GM12878 (cell line): ENCODE data around the gene C21orf91. TPM values are rescaled to one million over a fixed set of nuclear protein-coding genes. Genes with fewer than 3 reads are reported as not detected.
A peak's percentile ranks its signal among the peaks of the same experiment; 100 is the strongest.

Experiments used
- ATAC-seq: fragments of 200-7000 bp; cut with Tn5 transposase; 3 replicates; pipeline ENCODE4 v1.9.1; 2020; ENCODE audit warnings: mild to moderate bottlenecking, moderate library complexity
- BruUV-seq: library from RNA; stranded (reverse); fragments of 400-500 nt; replicated peaks from 2 replicates; lab custom pipeline; 2021; lab: Mats Ljungman, UMichigan
- CTCF ChIA-PET: fragments of 300-600 bp; sonication (Branson Sonifier 250); formaldehyde crosslinking; extraction: SDS; loops from one replicate; lab custom pipeline; 2021; ENCODE audit warnings: inconsistent platforms; lab: Yijun Ruan, JAX
- POLR2A ChIA-PET: fragments of 350-600 bp; formaldehyde crosslinking; extraction: SDS; loops from one replicate; lab custom pipeline; 2021; ENCODE audit warnings: inconsistent platforms; lab: Charles Lee
- RAD21 ChIA-PET: fragments of 300-600 bp; sonication (Branson Sonifier 250); formaldehyde crosslinking; loops from one replicate; lab custom pipeline; 2023; ENCODE audit warnings: antibody characterized with exemption; ENCODE audit not compliant: unreplicated experiment; lab: Charles Lee
- SMC1A ChIA-PET: fragments of 300-600 bp; sonication (Branson Sonifier 250); formaldehyde crosslinking; loops from one replicate; lab custom pipeline; 2023; ENCODE audit not compliant: unreplicated experiment, uncharacterized antibody; lab: Charles Lee
- DNase-seq: peaks from one replicate; pipeline ENCODE4 v3.0.0-alpha.2; 2011; ENCODE audit warnings: low read depth, low spot score
- FAIRE-seq: peaks from 3 replicates; lab custom pipeline; 2011; peaks lifted over from hg19 to GRCh38; lab: Jason Lieb, UNC
- H2AFZ ChIP-seq: 2 replicates; pipeline ENCODE4 v1.6.0; 2011; ENCODE audit warnings: low read depth, low read length, control low read depth; ENCODE audit not compliant: control insufficient read depth
- H3K27ac ChIP-seq: 2 replicates; pipeline ENCODE4 v1.5.1; 2011; ENCODE audit warnings: control low read depth; ENCODE audit not compliant: control insufficient read depth, insufficient read depth
- H3K27me3 ChIP-seq, 2 experiments: replicated peaks in 1 of 2; 2 replicates each; pipeline versions ENCODE4 v1.6.0 to v1.6.1; 2011; ENCODE audit warnings: low read length in 1 of 2; ENCODE audit not compliant: control insufficient read depth in 2 of 2, insufficient read depth in 2 of 2
- H3K36me3 ChIP-seq, 2 experiments: 2 replicates each; pipeline ENCODE4 v1.5.1; 2011; ENCODE audit warnings: low read length in 1 of 2; ENCODE audit not compliant: control insufficient read depth in 2 of 2, insufficient read depth in 2 of 2
- H3K4me1 ChIP-seq: 2 replicates; pipeline ENCODE4 v1.6.1; 2011; ENCODE audit warnings: mild to moderate bottlenecking, low read length, moderate library complexity, mixed read lengths; ENCODE audit not compliant: control insufficient read depth, insufficient read depth
- H3K4me2 ChIP-seq: 2 replicates; pipeline ENCODE4 v1.6.0; 2011; ENCODE audit warnings: control low read depth; ENCODE audit not compliant: control insufficient read depth, insufficient read depth
- H3K4me3 ChIP-seq: fragments of 200-600 bp; sonication (generic); 2 replicates; pipeline ENCODE4 v1.5.1; 2016
- H3K79me2 ChIP-seq: 2 replicates; pipeline ENCODE4 v1.6.0; 2011; ENCODE audit warnings: low read length; ENCODE audit not compliant: control insufficient read depth, insufficient read depth
- H3K9ac ChIP-seq: 2 replicates; pipeline ENCODE4 v1.8.0; 2011; ENCODE audit warnings: low read length, control low read depth, mixed read lengths; ENCODE audit not compliant: control insufficient read depth, insufficient read depth
- H3K9me3 ChIP-seq: replicated peaks from 3 replicates; pipeline ENCODE4 v1.5.1; 2011; ENCODE audit warnings: mild to moderate bottlenecking, low read length; ENCODE audit not compliant: control insufficient read depth, insufficient read depth
- H4K20me1 ChIP-seq: 2 replicates; pipeline ENCODE4 v1.6.0; 2011; ENCODE audit not compliant: control insufficient read depth, insufficient read depth
- MEF2B ChIP-seq: fragments of 450-650 bp; IDR thresholded peaks from 2 replicates; pipeline ENCODE4 v1.6.1; 2018; ENCODE audit warnings: mild to moderate bottlenecking, moderate library complexity; ENCODE audit not compliant: partially characterized antibody, poor library complexity, severe bottlenecking
- POLR2A ChIP-seq: IDR thresholded peaks from 2 replicates; pipeline ENCODE4 v1.6.1; 2011; ENCODE audit warnings: low read depth, mild to moderate bottlenecking, low read length
- SPI1 ChIP-seq: IDR thresholded peaks from 2 replicates; pipeline ENCODE4 v1.6.1; 2011; ENCODE audit warnings: low read depth, mild to moderate bottlenecking, low read length, moderate library complexity, borderline replicate concordance; ENCODE audit not compliant: insufficient read depth
- WGBS: methylation state at CpG from one replicate; pipeline ENCODE4 v1.1.6; 2016; ENCODE audit warnings: low lambda C conversion rate; ENCODE audit not compliant: insufficient replicate concordance, insufficient coverage; ENCODE audit errors: missing lambda C conversion rate; 5-methylcytosine and 5-hydroxymethylcytosine counted together
- in situ Hi-C: fragments of 300-500 bp; cut with MboI; formaldehyde crosslinking; loops from 9 replicates; pipeline ENCODE4 v1.14.3; 2018; ENCODE audit warnings: mixed read lengths
- intact Hi-C: fragments of 100-400 bp; cut with micrococcal nuclease; formaldehyde crosslinking; loops from one replicate; pipeline ENCODE4 v1.14.2; 2022; ENCODE audit not compliant: unreplicated experiment
- polyA plus RNA-seq, 11 experiments: library from polyadenylated mRNA; depleted of rRNA in 4 of 11; unstranded in 6 of 11; stranded (reverse) in 5 of 11; fragments of >200 nt; fragmentation: Nextera tagmentation in 4 of 11; fragmentation: Illumina TruSeq in 1 of 11; extraction: Ambion mirVana in 4 of 11; extraction: Trizol in 1 of 11; gene quantifications; 1 replicate in 1 of 11; 2 replicates in 10 of 11; pipeline versions ENCODE4 v1.2.1 to v1.2.3, GENCODE V29; 2011 to 2016; ENCODE audit warnings: inconsistent platforms in 2 of 11, missing spikeins in 2 of 11, low read depth in 1 of 11
- total RNA-seq, 4 experiments: library from RNA; depleted of rRNA in 3 of 4; stranded (reverse); fragments of >200 nt in 3 of 4; fragmentation: Illumina TruSeq in 1 of 4; extraction: Trizol in 1 of 4; gene quantifications; 2 replicates each; pipeline versions ENCODE4 v1.2.1 to v1.2.3, GENCODE V29; 2013 to 2021

Gene C21orf91
- total and polyA plus RNA-seq, 10 of the 15 experiments (the other 5 are each of a cell fraction or from before 2014, with no cell fraction given): 9.3 to 40.3 (median 29.8) TPM

DNA sequence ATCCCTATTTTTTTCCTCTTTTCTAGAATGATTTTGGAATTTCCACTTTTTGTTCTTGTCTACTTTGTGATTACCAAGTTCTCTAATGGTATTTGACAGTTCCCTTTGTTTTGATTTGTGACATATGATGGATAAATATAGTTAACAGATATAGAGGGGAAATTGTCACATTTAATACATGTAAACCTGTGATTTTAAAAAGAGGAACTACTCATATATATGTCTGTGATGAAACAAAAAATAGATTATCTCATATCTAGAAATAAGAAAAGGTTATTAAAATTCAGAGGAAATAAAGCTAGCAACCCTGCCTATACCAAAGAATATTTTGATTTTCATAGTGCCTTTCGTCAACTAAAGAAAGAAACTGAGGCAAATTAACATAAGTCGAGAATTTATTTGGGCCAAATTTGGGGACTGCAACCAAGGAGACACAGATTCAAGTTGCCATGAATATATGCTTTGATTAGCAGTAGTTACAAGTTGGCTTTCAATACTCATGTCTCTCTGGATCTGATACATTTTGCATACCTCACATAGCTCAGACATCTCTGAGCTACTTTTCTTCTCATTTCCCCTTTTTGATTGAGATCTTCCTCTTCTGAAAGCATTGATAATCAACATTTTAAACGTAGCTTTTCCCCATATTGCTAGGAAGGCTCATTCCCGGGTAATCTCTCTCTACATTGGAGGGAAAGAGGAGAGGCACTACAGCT is 15.6 kb upstream of the C21orf91 start:
- Histone ChIP-seq H3K4me3 (no peak overlapping the region), H3K79me2 (no peaks in the 10 kb centered on the region), H3K9me3 (no peaks in the 10 kb centered on the region), H3K9ac (no peak overlapping the region), H3K27me3 (no peaks in the 10 kb centered on the region), H3K4me2 (peak overlapping the region; percentile 2; the same call in 1 of the 2 replicates), H4K20me1 (no peaks in the 10 kb centered on the region), H3K4me1 (peaks cover 6% of the 10 kb centered on the region; the same call in 1 of the 2 replicates), H3K27ac (no peak overlapping the region), H3K36me3 (no peaks in the 10 kb centered on the region), H2AFZ (no peak overlapping the region; the same call in 1 of the 2 replicates)
- DNase-seq: no peak
- POLR2A ChIA-PET: interaction anchor here (0.9 kb wide), 1 partner anchor 14 kb away, joined by 3 read pairs; no protein-coding TSS in a partner anchor
- CTCF ChIA-PET: interaction anchor here (0.8 to 2.0 kb wide), 6 partner anchors 9 to 66 kb away, joined by 3 to 6 read pairs (median 3); no protein-coding TSS in a partner anchor
- intact Hi-C loops (no loop called here), in situ Hi-C loops (no loop called here)
- BruUV-seq: no TSS peak
- SMC1A ChIA-PET: interaction anchor here (0.8 to 2.5 kb wide), 11 partner anchors 8 to 145 kb away, joined by 3 to 11 read pairs (median 3); no protein-coding TSS in a partner anchor
- peak; percentile 71 for ATAC-seq
- under 1% methylated on average over 4 of the region's 4 CpGs for WGBS
- FAIRE-seq: no peak
- TF ChIP-seq MEF2B (no peak), SPI1 (peak; percentile 85; the same call in 1 of the 2 replicates)
- RAD21 ChIA-PET: interaction anchor here (0.9 to 1.5 kb wide), 6 partner anchors 12 to 51 kb away, joined by 3 to 7 read pairs (median 4); no protein-coding TSS in a partner anchor

DNA sequence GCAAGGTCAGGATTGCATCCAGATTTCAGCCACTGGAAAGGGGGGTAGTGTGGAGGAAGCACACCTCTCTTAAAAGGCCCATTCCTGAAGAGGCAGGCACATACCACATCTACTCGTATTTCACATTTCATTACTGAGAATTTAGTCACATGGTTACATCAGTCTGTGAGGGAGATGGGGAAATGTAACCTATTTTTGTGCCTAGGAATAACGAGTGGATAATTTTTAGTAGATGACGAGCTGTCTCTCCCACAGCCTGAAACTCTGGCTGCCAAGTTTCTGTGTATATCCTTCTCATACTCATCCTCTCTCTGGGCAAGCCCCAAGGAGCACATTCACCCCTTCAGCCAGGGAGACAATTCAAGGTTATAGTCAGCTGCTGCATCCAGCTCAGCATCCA is 10.3 kb upstream of the C21orf91 start:
- FAIRE-seq: no peak
- BruUV-seq: no TSS peak
- no peak overlapping the region for H3K4me3 ChIP-seq
- no peaks in the 10 kb centered on the region; the same call in 1 of the 3 replicates for H3K9me3 ChIP-seq
- no peaks in the 10 kb centered on the region for H4K20me1 ChIP-seq
- H3K27ac ChIP-seq: no peak overlapping the region
- RAD21 ChIA-PET: no interaction called here
- no peak for TF ChIP-seq POLR2A
- TF ChIP-seq, all 136 proteins: peak for 0
- intact Hi-C loops (no loop called here), in situ Hi-C loops (no loop called here)
- Histone ChIP-seq H3K4me2 (no peak overlapping the region), H3K36me3 (no peaks in the 10 kb centered on the region), H2AFZ (no peak overlapping the region), H3K27me3 (no peaks in the 10 kb centered on the region), H3K79me2 (no peaks in the 10 kb centered on the region), H3K9ac (no peak overlapping the region), H3K4me1 (no peaks in the 10 kb centered on the region)
- POLR2A ChIA-PET: no interaction called here
- DNase-seq: no peak
- SMC1A ChIA-PET: interaction anchor here (0.6 to 1.6 kb wide), 4 partner anchors 9 to 62 kb away, joined by 3 to 4 read pairs (median 4); no protein-coding TSS in a partner anchor
- WGBS: 52% methylated on average over 3 of the region's 3 CpGs
- CTCF ChIA-PET: interaction anchor here (1.0 to 2.5 kb wide), 2 partner anchors 10 to 12 kb away, joined by 3 to 9 read pairs; no protein-coding TSS in a partner anchor
- no peak for ATAC-seq
